ENCODE measurements around the gene EPYC.

The EPYC gene

DNA sequence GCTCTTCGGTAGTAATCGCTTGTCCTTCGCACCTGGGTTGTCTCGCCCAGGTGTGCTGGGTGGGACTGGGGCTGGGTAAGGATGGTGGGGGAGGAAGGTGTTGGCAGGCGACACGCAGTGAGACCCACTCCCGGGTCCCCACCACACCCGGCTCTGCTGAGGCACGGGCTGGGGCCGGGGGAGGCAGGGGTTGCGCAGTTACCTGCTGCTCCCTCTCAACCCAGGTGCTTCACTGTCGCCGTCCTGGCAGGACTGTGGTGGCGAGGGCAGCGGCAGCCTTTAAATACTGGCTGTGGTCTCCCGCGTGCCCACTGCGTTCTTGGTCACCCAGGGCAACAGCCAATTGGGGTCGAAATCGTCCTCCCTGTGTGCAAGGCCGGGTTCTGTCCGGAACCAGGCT, 49.9 kb downstream of the EPYC start, which contains the start of gene CCER1:
Gene CCER1 (minus strand): TSS at position 256 of the 400 bp plus-strand sequence. CDS start 434 bp downstream, outside the sequence.
- no peak for DNase-seq (ENCODE audit: low read depth)

DNA sequence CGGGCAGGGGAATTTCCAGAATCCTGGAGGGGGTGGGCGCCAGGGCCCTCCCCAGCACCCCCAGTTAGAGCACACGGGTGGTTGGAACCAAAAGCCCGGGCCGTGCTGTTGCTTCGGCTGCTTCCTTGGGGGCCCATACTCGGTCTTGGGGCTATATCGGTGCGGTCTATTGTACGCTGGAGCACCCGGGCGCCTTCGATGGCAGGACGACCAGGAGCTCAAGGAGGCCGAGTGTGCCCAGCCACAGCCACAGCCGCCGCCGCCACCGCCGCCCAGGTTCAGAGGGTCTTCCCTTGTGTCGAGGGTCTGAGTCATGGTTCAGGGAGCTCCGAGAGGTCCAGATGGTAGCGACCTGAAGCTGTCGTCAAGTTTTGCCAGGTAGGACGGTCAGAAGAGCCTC, 50.3 kb downstream of the EPYC start:
- DNase-seq (ENCODE audit: low read depth): no peak

DNA sequence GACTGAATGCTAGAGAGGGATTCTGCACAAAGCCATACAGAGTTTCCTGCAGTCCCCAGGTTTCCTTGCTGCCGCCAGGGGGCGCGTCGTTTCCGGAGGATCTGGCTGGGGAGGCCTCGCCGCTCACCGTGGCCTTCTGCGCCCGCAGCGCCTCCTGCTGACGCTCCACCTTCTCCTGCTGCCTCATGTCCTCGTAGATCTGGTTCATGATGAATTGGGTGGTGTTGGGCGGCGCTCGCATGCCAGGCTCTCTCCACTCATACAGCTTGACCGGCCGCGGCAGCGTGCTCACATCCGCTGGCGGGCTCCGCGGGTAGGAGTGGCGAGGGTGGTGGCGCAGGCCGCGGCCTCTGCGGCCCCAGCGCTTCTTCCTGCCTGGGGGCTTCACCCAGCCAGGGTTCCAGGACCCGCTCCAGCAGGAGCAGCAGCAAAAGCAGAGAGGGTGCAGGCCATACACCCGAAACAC, 50.8 kb downstream of the EPYC start:
- no peak for DNase-seq (ENCODE audit: low read depth)

DNA sequence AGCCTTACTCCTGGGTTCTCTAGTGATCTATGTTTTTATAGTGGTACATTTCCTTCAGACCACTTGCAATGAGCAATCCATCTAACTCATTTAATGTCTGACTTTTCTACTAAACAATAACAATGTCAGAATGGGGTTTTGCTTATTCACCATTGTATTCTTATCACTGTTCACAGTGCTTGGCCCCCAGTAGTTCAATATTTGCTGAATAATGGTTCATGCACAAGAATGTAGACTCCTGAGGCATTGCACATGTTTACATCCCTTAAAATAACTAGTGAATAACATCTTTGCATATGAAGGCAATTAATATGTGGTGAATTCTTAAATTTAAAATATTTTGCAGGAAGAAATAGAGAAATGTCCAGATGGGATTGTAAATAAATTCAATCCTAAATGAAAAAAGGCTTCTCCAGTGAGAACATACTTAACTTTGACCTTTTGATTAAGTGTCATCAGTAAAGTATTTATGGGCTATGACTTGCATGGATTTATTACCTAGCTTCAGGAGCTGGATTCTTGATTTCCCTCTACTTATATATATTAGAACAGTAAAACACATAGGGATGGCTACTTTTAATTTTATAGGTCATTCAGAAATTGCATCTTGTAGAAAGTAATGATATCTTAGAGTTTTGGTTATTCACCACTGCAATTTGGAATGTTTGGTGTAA, 53.2 kb downstream of the EPYC start:
- no peak for DNase-seq (ENCODE audit: low read depth)

DNA sequence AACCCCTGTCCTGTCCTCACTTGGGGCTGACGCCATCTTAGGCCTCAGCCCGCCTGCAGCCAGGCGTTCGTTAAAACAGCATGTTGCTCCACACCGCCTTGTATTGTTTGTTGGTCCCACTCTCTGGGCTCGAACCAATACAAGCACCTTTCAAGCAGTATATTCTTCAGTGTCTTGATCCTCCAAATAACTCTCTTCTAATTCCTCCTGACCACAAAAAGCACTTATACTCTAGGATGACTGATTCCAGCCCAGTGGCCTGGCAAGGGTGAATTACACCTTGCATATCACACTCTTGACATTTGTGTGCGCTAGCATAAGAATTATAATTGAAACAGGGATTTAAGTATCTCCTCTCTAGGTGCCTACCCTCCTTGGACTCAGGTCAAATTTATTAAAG, 56.9 kb downstream of the EPYC start:
- DNase-seq (ENCODE audit: low read depth): no peak

DNA sequence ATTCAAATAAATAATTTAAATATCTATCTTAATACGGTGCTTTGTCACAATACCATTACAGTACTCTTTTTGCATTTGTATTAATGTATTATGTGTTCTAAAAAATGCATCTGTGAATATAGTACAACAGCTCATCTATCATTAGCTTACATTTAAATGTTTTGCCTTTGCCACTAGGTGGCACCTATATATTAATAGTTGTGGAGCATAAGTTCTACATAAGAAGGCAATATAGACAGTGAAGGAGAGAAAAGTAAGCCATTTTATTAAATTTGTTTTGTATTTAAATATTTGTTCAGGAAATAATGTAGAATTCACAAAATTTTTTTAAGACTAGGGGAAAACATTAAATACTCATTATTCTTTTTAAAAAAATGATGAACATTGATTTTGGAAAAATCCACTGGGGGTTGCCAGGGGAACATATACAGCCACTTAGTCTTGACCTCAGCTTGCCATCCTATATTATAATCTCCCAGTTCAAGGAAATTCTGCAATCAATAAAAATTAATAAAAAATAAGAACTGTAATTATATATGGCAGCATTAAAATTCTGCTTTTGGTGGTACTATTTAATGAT, 59.6 kb downstream of the EPYC start:
- DNase-seq (ENCODE audit: low read depth): peak; percentile 66

DNA sequence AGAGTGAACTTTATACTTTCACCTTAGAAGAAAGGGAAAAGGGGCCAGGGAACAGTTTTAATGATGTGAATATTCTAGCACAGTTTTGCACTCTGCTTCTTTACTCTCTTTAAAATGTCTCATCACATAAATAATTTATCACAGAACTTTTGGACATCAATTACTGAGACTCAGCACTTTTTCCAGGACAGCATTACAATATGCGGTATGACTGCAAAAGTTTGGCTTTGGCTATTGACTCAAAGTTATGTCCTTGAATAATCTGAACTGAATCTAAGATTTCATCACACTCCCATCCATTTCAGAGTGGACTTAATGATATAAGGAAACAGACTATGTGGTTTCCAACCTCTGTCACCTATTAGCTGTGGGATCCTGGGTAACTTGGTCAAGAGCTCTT, 61.5 kb downstream of the EPYC start:
- DNase-seq (ENCODE audit: low read depth): no peak

DNA sequence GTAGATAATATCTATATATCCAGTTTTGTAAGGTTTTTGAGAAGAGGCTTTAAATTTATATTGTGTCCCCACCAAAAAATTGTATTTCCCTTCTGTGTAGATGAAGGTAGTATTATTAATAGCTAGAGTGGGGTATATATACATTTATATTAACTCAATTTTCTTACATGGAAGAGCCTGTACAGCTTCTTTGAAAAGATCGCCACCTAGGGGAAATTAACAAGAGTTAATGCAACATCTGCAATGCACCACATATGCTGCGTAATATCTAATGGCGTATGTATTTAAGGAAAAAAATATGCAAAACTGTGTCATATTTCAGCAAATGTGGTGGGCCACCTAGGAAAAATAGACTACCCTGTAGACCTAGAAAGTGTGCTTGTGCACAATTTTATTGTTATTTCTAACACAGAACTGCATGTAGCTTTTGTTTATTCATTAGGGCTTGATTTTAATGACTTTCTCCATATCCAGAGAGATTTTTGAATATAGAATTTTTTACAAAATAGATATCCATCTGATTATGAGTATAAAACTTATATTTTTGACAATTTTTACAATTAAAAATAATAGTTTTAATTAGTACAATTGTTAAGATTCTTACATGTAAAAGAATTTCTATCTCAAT, 63.8 kb downstream of the EPYC start:
- DNase-seq (ENCODE audit: low read depth): peak; percentile 81

DNA sequence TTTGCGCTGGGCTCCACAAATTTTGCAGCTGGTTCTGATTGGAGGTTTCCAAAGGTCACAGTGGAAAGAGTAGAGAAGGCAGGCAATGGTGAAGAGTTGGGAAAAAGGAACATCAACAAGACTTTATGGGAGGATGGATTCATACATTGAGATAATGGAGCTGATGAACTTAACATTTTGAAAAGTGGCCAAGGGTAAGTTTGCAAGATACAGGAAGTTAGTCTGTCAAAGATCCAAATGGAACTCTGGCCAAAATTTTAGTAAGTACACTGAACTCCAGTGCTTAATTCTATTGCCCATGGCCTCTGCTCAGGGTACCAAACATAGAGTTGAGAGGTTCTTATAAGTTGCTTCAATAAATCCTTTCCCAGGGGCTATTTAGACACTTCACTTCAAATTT, 65.4 kb downstream of the EPYC start:
- DNase-seq (ENCODE audit: low read depth): no peak

DNA sequence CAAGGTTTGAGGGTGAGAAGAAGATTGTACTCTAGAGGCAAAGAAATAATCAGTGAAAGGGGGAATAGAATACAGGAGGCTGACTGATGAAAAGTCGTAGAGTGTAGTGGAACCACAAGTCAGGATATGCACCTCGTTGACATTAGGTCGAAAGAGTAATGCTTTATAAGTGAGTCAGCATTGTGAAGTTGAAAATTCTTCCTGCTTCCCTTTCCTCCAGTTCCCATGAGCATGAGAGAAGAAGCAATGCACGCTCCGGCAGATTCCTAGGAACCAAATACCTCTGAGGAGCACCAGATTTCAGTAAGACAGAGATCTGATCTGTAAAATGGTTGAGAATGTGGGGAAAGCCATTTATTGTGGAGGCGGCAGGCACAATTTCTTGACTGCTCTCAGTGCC, 66.3 kb downstream of the EPYC start:
- DNase-seq (ENCODE audit: low read depth): peak; percentile 79

DNA sequence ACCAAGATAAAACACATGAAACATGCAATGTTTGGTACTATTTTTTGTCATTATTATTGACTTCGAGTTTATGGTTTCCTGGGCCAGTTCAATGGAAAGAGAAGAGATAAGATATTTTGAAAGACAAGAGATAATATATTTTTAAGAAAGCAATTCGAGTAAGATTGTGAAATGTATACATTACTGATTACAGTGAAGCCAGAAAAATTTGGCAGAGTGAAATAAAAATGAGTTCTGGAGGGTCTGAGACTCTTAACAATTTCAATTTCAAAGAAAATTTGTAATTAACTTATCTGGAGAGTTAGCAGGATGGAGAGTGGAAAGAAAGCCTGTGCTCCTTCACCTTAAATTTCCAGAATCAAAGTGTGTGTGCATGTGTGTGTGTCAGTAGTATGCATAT, 67.1 kb downstream of the EPYC start:
- no peak for DNase-seq (ENCODE audit: low read depth)

DNA sequence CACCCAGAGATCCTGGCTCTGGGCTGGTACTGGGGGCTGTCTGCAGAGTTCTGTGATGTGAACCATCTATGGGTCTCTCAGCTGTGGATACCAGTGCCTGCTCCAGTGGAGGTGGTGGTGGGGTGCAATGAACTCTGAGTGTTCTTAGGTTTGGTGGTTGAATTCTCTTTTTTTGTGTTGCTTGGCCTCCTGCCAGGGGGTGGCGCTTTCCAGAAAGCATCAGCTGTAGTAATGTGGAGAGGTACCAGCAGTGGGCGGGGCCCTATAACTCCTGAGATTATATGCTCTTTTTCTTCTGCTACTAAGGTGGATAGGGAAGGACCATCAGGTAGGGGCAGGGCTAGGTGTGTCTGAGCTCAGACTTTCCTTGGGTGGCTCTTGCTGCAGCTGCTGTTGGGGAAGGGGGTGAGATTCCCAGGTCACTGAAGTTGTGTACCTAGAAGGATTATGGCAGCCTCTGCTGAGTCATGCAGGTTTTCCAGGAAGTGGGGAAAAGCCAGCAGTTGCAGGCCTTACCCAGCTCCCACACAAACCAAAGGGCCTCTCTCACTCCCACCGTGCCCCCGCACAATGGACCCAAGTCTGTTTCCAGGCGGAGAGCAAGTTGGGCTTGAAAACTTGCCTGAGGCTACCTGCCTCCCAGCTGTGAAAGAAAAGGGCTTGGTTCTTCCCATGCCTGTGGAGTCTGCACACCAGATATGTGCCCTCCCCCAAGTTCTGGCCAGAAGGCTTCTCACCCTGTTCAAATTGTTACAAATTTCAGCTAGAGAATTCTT, 68.4 kb downstream of the EPYC start:
- DNase-seq (ENCODE audit: low read depth): no peak

DNA sequence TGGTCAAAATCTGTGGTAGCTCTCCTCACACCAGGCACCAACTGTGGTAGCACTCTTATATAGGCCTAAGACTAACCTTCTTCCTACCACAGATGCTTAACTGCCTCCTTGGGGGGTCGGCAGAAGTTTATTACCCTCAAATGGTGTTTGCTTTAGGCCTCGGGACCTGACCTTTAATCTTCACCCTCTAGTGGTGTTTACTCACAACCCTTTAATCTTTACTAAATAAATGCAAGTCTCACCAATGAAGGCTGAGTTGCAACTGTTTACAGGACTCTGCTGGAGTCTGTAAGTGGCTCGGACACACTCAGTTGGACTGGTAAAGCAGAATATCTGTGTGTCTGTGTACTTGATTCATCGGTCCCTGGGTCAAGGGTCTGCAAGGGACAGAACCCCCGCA, 79.2 kb downstream of the EPYC start:
- no peak for DNase-seq (ENCODE audit: low read depth)

DNA sequence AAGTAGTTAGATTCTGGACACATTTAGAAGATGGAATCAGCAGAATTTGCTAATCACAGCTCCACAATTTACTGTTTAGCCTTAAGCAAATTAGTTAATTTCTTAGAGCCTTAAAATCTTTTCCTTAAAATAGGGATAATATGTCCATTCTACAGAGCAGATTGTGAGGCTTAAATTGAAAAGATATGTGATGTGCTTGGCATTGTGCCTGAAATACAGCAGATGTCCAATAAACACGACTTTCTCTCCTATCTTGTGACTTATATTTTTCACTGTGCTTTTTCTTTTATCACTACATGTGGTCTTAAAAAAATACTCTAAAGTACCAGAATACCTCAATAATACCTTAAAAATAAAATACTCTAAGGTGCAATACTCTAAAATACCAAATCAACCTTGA, 80.4 kb downstream of the EPYC start:
- DNase-seq (ENCODE audit: low read depth): no peak

DNA sequence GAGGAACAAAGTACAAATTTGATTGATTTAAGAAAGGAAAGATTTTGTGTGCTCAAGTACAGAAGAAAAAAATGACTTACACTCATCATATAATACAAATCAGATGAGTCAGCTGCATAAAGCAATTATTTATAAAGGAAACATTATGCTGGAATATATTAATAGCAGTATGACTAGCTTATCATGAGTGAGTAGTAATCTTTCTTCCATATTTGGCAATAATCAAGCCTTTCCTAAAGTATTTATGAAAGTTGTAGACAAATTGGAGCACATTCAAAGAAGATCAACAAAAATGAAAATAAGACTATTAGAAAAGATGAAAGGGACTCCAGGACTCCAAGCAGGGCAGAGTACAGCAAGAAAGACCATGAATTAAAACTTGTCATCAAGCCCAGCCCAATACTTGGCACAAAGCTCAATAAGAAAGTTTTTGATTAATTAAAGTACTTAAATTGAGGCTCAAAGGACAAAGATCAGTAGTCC, 82.6 kb downstream of the EPYC start:
- DNase-seq (ENCODE audit: low read depth): peak; percentile 43

DNA sequence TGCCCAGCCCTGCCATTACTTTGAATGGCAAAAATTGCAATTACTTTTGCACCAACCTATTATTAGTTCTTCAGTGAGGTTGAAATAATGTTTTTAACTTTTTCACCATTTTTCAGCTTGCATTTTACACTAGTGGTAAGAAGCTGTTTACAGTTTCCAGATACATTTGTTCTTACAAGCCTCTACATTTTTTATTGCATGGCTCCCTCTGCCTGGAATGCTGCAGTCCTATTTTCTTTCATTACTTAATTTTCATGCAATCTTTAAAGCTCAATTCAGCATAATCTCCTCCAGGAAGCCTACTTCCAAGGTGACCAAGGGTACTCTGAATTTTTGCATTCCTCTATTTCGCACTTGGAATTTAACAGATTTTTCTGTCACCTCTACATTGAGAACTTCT, 83.2 kb downstream of the EPYC start:
- no peak for DNase-seq (ENCODE audit: low read depth)

DNA sequence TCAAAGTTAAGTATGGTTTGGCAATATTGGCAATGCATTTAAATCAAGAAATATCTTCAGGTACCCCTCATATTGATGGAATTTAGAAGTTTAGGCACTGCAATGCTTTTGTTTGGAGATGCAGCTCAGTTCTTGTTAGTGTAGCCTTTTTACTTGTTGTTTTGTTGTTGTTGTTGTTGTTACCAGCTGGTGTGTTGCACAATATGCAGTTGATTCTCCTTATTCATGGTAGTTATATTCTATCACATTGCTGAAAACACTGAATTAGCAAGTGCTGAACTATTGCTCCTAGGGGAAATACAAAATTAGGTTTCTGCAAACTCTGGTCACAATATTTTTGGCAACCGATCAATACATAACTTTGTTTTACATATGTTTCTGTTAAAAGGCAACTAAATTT, 84.5 kb downstream of the EPYC start:
- DNase-seq (ENCODE audit: low read depth): no peak

DNA sequence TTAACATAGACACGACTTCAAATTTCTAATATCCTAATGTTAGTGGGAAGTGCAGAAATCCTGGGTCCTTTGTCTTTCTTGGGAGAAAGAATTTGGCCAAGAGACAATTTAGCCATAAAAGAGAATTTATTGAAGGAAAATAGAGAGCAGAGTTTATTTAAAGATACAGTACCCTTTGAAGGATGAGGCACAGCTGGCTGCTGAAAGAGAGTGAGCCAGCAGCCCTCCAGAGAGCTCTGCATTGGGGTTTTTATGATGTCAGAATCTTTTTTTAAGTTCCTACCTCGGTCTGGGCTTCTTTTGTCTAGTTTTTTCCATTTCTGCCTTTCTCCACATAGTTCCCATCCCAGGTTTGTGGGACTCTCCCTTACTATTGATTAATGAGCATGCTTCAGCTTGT, 87.3 kb downstream of the EPYC start:
- no peak for DNase-seq (ENCODE audit: low read depth)

DNA sequence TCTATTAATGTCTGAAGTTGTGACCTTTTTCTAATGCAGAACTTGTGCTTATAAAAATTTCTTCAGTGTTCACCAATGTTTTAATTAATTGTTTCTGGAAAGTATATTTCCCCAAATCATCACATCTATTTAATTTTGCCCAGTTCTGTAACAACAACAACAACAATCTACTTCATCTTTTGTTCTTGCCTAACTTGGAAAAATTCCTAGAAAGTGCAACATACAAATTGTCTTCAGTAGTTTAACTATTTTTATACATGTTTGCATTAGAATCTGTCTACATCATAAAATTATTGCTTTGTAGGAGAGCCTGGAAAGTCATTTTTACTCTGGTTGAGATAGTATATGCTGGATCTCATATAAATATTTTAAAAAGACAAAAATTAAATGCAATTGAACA, 88.3 kb downstream of the EPYC start:
- DNase-seq (ENCODE audit: low read depth): no peak

DNA sequence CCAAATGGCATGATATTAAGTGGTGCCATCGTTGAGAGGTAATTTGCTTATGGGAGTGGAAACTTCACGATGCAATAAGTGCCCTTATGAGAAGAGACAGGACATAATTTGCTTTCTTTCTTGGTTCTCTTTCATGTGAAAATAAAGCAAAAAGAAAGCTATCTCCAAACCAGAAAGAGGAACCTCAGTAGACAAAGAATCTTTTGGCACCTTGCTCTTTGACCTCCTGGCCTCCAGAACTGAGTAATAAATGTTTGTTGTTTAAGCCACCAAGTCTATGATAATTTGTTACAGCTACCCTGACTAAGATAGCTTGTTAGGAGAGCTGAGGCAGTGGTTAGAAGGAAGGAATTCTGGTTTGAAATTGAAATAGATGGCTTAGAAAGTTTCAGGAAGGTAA, 89.4 kb downstream of the EPYC start:
- DNase-seq (ENCODE audit: low read depth): no peak
